CD4-positive, alpha-beta T cell treated with Interleukin-4 for 1 hour (primary cell): ENCODE measurements around the gene ATXN1L.
"Not testable (repeated sequence)": the region's sequence is repeated elsewhere in the genome, so short reads cannot be mapped to it uniquely, and the experiment has no call there.

Experiments used
- DNase-seq, 2 donors: peaks; one replicate each; pipeline ENCODE4 v3.0.0-alpha.2; 2020 to 2022

Gene ATXN1L

DNA sequence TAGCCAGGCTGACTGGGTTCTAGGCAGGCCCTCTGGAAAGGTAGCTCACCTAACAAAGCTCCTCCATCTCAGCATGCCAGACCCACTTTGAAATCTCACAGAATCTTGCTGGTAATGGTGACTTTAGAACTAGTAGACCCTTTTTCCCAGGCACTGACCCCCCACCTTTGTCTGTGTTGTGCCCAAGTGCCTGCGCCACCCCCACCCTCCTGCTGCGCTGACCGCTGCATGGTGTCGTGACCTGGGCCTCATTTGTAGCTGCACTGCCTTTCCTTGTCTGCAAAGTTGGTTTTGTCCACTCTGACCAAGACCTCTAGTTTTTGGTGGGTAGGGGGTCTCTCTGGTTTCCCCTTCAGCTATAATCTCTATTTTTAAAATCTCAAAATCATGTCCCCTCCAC is 6.8 kb downstream of the ATXN1L start:
- DNase-seq = no peak

DNA sequence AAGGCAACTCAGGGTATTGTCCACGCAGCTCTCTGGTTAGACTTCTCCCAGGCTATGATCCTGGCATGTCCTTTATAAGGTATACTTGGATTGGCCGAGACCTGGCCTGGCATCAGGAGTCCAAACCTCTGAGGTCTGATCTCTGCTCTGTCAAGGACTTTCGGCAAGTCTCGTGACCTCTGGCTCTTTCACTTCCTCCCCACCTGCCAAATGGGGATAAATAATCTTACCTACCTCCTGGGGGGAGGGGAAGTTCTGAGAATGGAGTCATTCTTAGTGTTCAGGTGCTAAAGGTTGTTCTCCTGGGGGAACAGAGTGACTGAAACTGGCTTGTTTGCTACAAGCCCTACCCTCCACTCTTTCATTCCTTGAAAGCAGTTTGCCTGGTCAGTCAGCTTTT is 7.6 kb downstream of the ATXN1L start:
- DNase-seq = peak in 1 of 2 donors; percentile 27

DNA sequence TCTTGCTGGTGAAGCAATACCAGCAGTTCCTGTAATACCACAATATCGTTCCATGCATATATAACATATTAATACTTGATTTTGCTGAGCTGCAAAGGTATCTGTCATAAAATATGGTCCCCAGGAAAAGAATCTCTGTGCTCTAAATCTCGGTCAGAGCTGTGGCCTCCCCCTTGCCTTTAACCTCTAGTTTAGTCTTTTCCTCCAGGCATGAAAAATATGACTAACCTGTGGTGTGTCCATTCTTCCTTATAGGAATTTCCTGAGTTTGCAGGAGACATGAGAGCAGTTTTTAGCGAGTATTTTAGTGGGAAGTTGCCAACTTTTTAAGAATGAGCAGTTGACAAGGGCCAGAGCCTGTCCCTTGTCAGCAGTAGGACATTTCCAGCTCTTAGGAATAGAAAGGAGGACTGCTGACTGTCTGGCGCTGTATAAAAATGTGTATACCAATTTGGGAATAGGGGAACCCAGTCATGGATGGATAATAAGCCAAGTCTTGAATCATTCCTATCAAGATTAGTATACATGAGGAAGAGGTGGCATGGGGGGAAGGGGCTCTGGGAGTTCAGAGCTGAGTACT is 8.7 kb downstream of the ATXN1L start:
- DNase-seq = no peak

DNA sequence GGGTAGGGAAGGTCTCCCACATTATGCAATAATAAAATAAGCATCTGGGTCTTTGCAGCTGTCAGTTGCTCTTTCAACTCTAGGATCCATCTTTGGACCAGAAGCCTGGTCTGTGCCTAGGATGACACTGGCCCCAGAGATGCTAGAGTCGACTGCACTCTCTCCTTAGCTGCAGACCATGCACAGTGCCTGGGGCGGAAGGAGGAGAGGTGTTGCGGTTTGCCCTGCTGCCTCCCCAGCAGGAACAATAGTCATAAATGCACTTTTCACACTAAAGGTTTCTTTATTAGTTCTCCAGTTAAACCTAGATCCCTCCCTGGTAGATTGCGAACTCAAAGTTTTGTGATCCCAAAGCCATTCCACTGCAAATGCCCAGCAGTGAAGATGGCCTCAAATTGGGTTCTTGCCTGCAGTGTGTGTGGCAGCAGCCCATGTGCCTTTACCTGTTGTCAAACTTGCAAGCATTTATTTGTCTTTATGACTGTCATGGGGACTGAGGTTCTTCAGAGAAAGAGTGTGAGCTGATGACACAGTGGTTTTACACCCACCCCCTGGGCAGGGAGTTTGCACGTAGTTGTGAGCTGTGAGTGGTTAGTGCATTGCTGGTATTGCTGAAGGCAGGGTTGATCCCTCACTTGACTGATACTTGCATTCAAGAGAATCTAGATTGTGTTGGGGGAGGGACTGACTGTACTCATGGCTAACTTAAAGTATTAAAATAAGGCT is 10.3 kb downstream of the ATXN1L start:
- peak; percentile 19 to 56 for DNase-seq

DNA sequence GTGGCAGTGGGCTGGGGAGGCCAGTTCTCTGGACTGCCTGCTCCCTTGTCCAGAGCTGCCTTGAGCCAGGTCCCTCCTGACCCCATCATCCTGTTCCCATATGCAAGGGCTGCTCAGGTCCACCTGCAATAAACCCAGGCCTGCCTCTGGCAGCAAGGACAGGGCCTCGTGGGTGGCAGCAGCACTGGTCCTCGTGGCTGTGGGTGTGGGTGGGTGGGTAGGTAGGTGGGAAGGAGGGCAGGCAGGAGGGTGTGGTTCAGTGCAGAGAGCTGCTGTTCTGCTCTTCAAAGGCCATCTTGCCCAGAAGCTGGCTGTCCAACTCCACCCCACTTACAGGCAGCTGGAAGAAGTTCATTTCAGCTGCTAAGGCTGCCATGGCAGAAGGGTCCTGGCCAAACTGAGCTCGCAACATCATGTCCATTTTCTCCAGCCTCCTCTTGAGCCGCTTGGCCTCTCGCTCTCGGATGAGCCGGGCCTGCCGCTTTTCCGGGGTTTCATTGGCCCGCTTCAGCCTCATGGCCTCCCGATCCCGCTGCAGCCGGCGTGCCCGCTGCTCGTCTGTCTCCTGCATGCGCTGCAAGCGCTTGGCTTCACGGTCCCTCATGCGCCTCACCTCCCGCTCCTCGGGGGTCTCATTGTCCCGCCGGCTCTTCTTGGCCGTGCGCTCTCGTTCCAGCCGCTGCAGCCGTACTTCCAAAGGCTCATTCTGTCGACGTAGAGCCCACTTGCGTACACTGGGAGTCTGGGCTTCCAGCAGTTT is 14.2 kb downstream of the ATXN1L start:
- DNase-seq = no peak

DNA sequence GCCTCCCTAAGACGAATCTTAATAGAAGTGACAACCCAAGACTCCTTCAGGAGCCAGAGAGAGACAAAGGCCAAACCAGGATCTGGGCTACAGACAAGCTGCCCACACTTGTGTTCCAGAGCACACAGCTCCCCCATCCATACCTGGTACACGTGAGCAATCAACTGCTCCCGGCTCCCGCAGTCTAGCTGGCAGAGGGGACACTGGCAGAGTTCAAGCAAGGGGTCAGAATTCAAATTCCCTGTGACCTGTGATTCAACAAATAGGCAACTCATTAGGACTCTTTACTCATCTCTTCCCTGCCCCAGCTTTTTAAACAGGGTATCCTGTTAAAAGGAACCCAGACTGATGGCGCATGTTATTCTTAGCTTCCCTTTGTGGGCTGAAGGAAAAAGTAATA is 18.2 kb downstream of the ATXN1L start:
- DNase-seq = no peak

DNA sequence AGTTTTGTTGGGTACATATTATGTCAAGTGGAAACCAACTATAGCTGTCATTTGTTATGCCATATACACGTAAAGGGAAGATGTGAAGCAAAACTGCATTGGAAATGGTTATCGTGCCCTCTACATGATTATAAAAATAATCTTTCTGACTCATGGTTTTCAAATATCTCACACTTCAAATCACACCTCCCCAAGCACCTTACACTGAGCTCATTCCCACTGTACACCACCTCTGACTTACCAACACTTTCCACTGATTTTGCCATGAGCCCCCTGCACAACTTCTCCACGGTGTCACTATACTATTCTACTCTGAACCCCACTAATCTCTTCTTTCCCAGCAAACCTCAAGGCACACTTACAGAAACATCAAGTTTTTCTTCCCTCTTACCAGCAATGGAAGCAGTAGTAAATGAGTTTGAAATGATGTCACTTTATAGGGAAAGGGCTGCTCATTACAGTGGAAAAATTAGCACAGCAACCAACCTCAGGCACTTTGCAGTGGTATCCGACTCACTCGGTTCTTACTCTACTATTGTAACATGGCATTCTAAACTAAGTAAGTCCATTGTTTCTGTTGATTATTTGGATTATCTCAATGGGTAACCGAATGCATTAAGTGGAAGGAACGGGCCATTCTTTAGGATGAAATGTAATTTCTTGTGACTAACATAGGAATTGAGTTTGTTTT is 19.5 kb downstream of the ATXN1L start:
- no peak for DNase-seq

DNA sequence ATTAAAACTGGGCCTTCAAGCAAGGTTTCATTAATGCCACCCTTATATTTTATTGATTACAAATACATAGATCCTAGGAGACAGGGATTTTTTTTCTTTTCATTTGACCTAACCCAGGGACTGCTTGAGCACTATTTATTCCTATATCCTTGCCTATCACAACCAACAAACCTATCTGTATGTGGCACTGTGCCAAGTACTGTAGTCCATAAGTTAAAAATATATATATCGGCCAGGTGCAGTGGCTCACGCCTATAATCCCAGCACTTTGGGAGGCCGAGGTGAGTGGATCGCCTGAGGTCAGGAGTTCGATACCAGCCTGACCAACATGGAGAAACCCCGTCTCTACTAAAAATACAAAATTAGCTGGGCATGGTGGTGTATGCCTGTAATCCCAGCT is 21.4 kb downstream of the ATXN1L start:
- DNase-seq = not testable (repeated sequence)

DNA sequence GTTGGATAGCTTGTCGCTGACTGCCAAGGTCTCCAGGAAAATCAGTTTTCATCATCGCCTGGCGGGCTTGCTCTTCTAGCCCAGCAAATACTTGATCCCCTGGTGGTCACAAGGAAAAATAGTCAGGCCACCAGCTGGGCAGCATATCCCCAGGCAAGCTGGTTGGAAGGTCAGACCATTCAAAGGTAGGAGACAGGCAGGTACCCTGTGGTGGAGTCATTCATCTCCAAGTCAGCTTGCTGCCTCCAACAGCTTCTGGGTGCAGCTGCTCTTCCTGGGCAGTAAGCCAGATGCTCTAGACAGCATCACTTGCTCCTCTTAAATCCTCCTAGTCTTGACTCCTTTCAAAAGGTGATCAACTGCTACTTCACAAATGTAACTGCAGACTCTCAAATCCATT is 22.2 kb downstream of the ATXN1L start:
- DNase-seq = no peak

DNA sequence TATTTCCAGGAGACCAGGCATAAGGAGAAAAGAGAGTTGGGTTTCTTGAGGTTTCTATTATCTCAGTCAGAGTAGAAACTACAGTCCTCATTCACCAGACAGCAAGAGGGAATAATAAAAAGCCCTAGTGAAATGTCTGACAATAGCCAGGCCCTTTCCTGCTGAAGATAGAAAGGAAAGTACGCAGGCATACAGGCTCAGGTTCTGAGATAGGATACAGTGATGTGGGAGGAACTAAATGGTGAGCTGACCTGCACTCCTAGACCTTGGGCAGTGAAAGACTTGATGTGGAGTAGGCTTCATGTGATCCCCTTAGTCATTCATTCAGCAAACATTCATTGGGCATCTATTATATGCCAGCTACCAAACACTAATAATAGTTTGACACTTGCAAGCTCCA is 23.3 kb downstream of the ATXN1L start:
- DNase-seq = no peak

DNA sequence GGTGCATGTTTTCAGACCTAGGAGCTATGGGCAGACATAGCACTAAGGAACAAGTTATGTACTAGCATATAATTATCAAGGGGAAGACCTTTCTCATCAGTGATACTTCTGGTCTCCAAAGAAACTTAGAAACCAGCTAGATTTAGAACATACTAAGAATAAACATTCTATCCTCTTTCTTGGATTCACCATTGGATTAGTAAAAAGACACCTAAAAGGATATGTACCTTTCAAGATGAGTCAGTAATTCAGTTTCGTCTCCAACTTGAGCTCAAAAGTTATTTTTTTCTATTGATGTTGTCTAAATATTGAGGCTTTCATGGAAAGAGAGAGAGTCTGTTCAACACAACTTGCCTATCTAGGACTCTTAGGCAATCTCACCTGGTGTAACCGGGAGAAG is 25.0 kb downstream of the ATXN1L start:
- DNase-seq = no peak

DNA sequence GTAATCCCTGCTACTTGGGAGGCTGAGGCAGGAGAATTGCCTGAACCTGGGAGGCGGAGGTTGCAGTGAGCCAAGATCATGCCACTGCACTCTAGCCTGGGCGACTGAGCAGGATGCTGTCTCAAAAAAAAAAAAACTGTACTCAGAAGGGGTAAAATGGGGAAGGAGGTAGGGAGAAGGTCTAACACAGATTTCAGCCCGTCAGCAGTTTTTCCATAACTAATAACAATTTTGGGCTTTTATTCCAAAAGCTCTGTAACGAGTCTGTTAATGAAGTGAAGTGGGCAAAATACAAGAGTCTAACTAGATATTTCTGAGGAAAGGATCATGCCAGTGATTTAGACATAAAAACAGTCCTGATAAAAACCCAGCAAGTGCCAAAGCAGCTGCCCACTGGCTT is 27.4 kb downstream of the ATXN1L start:
- no peak for DNase-seq

DNA sequence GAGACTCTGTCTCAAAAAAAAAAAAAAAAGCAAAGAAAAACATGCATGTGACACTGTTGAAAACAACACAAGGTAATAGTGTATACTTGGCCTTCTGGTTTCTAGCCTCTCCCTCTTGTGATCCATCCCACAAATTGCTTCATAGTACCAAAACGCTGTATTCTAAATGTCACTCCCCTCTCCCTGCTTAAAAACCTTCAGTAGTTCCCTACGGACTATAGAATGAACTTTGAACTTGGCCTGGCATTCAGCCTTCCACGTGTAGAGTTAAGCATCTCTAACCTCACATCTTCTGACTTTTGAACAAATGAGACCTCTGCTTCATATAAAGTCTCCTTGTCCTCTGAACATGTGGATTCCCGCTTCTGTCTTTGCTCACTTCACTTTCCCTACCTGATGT is 33.1 kb downstream of the ATXN1L start:
- no peak for DNase-seq

DNA sequence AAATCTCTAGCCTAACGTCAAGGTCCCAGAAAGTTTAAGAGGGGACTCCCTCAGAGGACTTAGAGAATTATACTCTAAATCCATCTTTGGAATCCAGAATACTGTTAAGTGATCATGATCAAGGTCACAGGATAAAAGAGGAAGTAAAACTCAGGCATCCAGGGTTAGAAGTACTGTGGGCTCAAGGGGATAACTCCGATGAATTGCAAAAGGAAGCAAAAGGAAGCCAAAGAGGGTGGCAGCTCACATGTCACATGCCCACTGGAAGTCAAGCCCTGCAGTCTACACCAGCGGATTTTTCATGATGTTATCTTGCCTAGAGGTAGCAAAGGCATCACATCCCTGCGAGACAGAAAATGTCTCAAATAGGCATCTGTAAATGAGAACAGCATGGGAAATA is 34.4 kb downstream of the ATXN1L start:
- no peak for DNase-seq

DNA sequence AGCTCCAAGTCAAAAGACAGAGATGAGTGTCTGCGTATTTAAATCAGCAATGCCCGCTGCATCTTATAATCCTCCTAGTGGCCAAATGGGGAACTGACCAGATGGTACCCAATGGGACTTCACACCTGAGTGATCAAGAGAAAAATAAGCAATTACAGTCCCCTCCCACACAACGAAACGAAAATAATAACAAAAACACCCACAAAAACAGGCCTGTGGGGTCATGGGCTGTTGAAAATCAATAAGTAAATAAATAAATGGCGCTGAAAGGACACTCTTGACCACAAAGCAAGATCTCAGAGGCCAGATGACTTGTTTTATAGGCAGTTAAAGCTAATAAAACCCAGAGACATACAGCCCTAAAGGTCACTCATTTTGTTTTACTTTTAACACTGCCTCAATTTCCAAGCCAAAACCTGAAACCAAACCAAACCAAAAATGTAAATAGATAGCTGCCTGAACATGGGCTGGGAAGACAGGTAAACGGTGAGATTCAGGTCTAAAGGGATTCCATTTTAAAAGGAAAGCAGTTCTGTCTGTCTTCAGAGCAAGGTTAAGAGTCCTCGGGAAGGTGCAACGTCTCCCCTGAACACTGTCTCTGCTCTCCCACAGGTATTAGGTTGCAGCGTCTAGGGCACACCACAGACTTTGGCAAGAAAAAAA is 36.9 kb downstream of the ATXN1L start:
- DNase-seq = peak; percentile 84 to 92

DNA sequence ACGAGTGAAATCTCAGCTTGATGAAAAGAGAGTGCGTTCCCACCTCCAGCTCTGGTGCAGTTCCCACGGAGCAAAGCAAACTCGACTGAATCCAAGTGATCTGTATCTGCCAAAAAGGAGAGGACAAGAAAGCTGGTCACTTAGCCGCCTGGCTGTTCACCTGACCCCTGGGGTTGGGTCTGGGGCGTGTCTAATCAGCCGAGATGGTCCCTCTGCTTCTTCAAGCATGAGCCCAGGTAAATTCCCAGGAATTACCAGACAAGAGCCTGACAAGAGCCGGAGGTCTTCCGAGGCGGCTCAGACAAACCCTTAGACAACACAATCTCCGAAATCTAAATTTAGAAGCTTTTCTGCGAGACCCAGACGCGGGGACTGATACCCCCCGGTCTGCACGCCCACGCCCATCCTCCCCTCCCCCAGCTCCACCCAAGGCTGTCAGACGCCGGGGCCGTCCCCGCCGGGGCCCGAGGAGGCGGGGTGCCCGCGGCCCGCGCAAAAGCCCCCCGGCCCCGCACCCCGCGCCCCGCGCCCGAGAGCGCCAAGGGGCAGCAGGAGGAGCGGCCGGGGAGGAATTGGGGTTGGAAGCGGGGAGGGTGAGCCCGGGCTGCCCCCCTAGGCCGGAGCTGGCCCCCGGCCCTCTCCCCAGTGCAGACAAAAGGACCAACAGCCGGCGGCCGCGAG is 37.5 kb downstream of the ATXN1L start:
- DNase-seq = peak; percentile 66 to 69

DNA sequence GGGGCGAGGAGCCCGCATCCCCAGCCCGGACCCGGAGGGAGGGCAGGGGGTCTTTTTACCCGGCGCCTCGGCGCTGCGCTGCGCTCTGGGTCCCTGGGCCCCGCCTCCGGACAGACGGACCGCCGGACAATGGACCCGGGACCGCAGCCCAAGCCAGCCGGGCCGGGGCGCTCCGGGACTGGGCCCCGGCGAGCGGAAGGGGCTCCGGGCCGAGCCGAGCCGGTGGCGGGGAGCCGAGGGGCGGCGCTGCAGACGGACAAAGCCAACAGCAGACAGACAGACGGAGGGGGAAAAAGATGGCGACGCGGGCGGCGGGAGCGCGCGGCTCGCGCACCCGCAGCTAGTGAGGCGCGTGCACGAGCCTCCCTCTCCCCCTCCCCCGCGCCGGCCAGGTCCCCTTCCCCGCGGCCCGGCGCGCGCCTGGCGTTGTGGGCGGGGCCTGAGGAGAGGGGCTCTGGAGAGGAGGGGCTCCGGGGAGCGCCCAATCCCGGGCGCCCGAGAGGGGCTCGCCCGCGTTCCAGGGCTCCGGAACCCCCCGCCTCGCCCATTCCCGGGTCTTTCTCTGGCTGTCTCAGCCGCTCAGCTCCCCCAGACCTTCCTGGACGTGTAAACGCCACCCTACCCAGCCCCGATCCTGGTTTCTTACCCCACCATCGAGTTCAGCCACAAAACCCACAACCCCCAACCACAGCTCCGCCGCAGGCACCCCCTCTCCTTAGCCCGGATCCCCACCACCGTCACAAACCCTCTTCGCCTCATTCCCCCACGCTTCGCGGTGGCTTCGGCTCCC is 38.3 kb downstream of the ATXN1L start, which contains the start of gene ZNF821:
TSS of gene ZNF821 (minus strand) at position 334 of the 790 bp plus-strand sequence. CDS start 4,236 bp downstream, outside the sequence.
- peak; percentile 78 to 81 for DNase-seq

DNA sequence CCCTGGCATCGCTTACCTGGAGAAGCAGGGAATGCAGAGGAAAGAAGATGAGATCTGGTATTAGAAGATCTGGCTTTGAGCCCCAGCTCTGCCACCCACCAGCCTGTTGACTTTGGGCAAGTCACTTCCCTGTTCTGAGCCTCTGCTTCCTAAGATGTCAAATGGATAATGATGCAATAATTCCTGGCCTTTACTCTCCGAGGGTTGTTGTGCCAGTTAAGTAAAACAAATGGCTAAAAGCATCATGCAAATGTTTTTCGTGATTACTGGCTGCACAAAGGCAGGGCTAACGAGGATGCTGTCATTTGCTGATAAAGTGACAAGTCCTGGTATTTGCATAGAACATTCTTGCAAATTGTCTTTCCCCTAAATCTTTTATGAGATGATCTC is 39.5 kb downstream of the ATXN1L start:
- no peak for DNase-seq

DNA sequence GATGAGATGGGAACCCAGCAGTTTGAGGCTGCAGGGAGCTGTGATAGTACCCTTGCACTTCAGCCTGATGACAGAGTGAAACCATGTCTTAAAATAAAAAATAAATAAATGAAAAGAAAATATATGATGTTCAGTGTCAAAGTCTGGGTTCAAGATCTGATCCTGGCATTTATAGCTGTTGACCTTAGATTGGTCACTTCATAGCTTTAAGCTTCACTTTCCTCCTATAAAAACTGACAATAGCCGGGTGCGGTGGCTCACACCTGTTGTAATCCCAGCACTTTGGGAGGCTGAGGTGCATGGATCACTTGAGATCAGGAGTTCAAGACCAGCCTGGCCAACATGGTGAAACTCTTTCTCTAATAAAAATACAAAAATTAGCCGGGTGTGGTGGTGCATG is 43.4 kb downstream of the ATXN1L start:
- no peak for DNase-seq

DNA sequence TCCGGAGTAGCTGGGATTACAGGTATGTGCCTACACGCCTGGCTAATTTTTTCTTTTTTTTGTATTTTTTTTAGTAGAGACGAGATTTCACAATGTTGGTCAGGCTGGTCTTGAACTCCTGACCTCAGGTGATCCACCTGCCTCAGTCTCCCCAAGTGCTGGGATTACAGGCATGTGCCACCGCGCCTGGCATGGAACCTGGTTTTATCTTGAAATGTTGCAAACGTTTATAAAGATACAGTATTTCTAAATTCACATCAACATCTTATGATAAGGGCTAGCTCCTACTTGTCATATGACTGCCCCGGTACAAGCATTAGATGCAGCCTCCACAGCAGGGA is 48.1 kb downstream of the ATXN1L start:
- no peak for DNase-seq

DNA sequence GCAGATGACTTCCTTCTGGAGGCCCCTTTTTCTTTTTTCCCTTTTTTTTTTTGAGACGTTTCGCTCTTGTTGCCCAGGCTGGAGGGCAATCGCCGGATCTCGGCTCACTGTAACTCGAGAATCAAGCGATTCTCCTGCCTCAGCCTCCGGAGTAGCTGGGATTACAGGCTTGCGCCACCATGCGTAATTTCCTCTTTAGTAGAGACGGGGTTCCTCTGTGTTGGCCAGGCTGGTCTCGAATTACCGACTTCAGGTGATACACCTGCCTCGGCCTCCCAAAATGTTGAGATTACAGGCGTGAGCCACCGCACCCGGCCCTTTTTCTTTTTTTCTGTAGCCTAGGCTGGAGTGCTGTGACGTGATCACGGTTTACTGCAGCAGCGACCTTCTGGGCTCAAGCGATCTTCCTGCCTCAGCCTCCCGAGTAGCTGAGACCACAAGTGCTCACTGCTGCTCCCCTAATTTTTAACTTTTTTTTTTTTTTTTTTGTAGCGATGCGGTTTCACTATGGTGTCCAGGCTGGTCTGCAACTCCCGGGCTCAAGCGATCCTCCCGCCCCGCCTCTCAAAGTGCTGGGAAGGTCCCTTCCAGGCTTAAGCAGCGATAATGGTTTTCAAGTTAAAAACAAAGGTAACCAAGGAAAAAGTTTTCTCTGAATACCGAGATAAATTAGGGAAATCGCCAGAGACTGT is 48.6 kb downstream of the ATXN1L start:
- DNase-seq = peak; percentile 51 to 57
